MM.1S (cell line): Measurements from ENCODE around the gene IRF1.
"Not testable (repeated sequence)": the region's sequence is repeated elsewhere in the genome, so short reads cannot be mapped to it uniquely, and the experiment has no call there.

Experiments
- DNase-seq: peaks from one replicate; pipeline ENCODE4 v3.0.0-alpha.2; 2015
- H2AFZ ChIP-seq: fragments of 300-600 bp; sonication (generic); 2 replicates; pipeline ENCODE4 v1.6.0; 2016; ENCODE audit warnings: antibody characterized with exemption, low read length
- H3F3A ChIP-seq: fragments of 300-600 bp; sonication (generic); 2 replicates; pipeline ENCODE4 v1.6.1; 2016; ENCODE audit warnings: mild to moderate bottlenecking, antibody characterized with exemption, low read length, moderate library complexity, mixed read lengths; ENCODE audit not compliant: insufficient read depth
- H3K27ac ChIP-seq: fragments of 300-600 bp; sonication (generic); 2 replicates; pipeline ENCODE4 v1.5.1; 2016; ENCODE audit warnings: mild to moderate bottlenecking, low read length
- H3K27me3 ChIP-seq: fragments of 300-600 bp; sonication (generic); replicated peaks from 2 replicates; pipeline ENCODE4 v1.6.0; 2016; ENCODE audit warnings: low read length; ENCODE audit not compliant: insufficient read depth
- H3K36me3 ChIP-seq: fragments of 300-600 bp; sonication (generic); replicated peaks from 2 replicates; pipeline ENCODE4 v1.6.1; 2016; ENCODE audit warnings: mild to moderate bottlenecking, low read length, mixed read lengths; ENCODE audit not compliant: insufficient read depth
- H3K4me1 ChIP-seq: fragments of 300-600 bp; sonication (generic); 2 replicates; pipeline ENCODE4 v1.6.1; 2016; ENCODE audit warnings: low read length, mixed read lengths
- H3K4me2 ChIP-seq: fragments of 300-600 bp; sonication (generic); 2 replicates; pipeline ENCODE4 v1.6.0; 2016; ENCODE audit warnings: low read depth, low read length
- H3K4me3 ChIP-seq: fragments of 300-600 bp; sonication (generic); 2 replicates; pipeline ENCODE4 v1.5.1; 2016; ENCODE audit warnings: low read length, mixed read lengths
- H3K79me2 ChIP-seq: fragments of 300-600 bp; sonication (generic); 2 replicates; pipeline ENCODE4 v1.6.1; 2016; ENCODE audit warnings: mixed run types, low read length, mixed read lengths
- H3K9ac ChIP-seq: fragments of 300-600 bp; sonication (generic); 2 replicates; pipeline ENCODE4 v1.6.1; 2016; ENCODE audit warnings: low read length, mixed read lengths
- H3K9me2 ChIP-seq: fragments of 300-600 bp; sonication (generic); replicated peaks from 2 replicates; pipeline ENCODE4 v1.6.1; 2016; ENCODE audit warnings: mild to moderate bottlenecking, low read length, mixed read lengths; ENCODE audit not compliant: insufficient read depth
- H3K9me3 ChIP-seq: fragments of 300-600 bp; sonication (generic); replicated peaks from 2 replicates; pipeline ENCODE4 v1.6.1; 2016; ENCODE audit warnings: mild to moderate bottlenecking, low read length, mixed read lengths; ENCODE audit not compliant: insufficient read depth
- H4K20me1 ChIP-seq: fragments of 300-600 bp; sonication (generic); 2 replicates; pipeline ENCODE4 v1.6.1; 2016; ENCODE audit warnings: mild to moderate bottlenecking, low read length, moderate library complexity, mixed read lengths; ENCODE audit not compliant: insufficient read depth
- EZH2 ChIP-seq: fragments of 300-600 bp; sonication (generic); optimal IDR thresholded peaks from 2 replicates; pipeline ENCODE3; 2017; ENCODE audit warnings: low read depth, mild to moderate bottlenecking, antibody characterized with exemption, low read length, mixed read lengths
- EZH2phosphoT487 ChIP-seq: fragments of 300-600 bp; sonication (generic); IDR thresholded peaks from 2 replicates; pipeline ENCODE4 v1.6.1; 2018; ENCODE audit warnings: antibody characterized with exemption, low read length
- TF ChIP-seq, protein P1 (sequence below): fragments of 300-600 bp; sonication (generic); IDR thresholded peaks from 2 replicates; pipeline ENCODE4 v1.5.1; 2016; ENCODE audit warnings: antibody characterized with exemption, low read length, mixed read lengths

The IRF1 gene

DNA sequence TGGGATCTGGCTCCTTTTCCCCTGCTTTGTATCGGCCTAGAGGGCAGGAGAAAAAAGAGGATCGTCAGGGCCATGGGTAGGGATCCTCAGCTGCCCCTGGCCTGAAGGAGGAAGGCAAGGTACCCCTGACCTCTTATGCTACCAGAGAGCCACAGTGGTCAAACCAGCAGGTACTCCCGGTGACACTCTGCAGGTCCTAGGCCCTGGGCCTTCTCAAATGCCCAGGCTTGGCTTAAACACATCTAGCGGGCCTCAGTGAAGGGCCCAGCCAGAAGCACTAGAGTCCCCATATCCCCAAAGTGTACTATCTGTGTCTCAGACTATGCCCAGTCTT is 3.5 kb downstream of the IRF1 start:
- H3K9ac ChIP-seq: no peak overlapping the region; the same call in 1 of the 2 replicates
- no peaks in the 10 kb centered on the region for H3K27me3 ChIP-seq
- peaks cover 66% of the 10 kb centered on the region for H3F3A ChIP-seq
- peaks cover 91% of the 10 kb centered on the region for H3K79me2 ChIP-seq
- no peak for TF ChIP-seq EZH2phosphoT487
- TF ChIP-seq EZH2: no peak
- TF ChIP-seq, protein P1, sequence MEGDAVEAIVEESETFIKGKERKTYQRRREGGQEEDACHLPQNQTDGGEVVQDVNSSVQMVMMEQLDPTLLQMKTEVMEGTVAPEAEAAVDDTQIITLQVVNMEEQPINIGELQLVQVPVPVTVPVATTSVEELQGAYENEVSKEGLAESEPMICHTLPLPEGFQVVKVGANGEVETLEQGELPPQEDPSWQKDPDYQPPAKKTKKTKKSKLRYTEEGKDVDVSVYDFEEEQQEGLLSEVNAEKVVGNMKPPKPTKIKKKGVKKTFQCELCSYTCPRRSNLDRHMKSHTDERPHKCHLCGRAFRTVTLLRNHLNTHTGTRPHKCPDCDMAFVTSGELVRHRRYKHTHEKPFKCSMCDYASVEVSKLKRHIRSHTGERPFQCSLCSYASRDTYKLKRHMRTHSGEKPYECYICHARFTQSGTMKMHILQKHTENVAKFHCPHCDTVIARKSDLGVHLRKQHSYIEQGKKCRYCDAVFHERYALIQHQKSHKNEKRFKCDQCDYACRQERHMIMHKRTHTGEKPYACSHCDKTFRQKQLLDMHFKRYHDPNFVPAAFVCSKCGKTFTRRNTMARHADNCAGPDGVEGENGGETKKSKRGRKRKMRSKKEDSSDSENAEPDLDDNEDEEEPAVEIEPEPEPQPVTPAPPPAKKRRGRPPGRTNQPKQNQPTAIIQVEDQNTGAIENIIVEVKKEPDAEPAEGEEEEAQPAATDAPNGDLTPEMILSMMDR: no peak
- no peak overlapping the region for H2AFZ ChIP-seq
- H3K4me3 ChIP-seq: 0 out of 2 replicates have a peak overlapping the region, but pooled peaks have one; percentile 90
- peaks cover 61% of the 10 kb centered on the region for H3K4me1 ChIP-seq
- DNase-seq: no peak
- peak overlapping the region; percentile 91; the same call in 1 of the 2 replicates for H3K4me2 ChIP-seq
- H3K9me2 ChIP-seq: no peaks in the 10 kb centered on the region
- H4K20me1 ChIP-seq: peaks cover 45% of the 10 kb centered on the region
- H3K9me3 ChIP-seq: no peaks in the 10 kb centered on the region
- peak overlapping the region; percentile 87; the same call in 1 of the 2 replicates for H3K27ac ChIP-seq
- peaks cover 48% of the 10 kb centered on the region for H3K36me3 ChIP-seq

DNA sequence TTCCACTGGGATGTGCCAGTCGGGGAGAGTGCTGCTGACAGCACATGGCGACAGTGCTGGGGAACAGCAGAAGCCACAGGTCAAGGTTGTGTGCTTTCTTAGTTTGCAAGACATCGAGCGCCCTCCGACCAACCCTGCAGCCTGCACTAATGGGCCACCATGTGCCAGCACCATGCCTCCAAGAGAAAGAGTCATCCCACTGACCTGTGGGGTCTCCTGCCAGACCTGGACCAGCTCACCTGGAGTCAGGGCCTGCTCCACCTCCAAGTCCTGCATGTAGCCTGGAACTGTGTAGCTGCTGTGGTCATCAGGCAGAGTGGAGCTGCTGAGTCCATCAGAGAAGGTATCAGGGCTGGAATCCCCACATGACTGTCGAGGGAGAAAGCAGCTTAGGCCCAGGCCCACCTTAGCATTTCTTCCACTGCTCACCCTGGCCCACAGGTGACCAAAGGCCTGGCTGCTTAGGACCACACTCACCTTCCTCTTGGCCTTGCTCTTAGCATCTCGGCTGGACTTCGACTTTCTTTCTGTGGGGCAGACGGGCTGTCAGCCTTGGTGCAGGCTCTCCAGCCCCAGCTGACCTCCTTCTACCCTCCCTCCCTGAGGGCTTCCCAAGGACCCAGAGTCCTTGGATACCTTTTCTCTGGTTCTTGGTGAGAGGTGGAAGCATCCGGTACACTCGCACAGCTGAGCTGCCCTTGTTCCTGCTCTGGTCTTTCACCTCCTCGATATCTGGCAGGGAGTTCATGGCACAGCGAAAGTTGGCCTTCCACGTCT is 4.1 kb downstream of the IRF1 start:
- H3K27ac ChIP-seq: peak overlapping the region; percentile 87; the same call in 1 of the 2 replicates
- peaks cover 71% of the 10 kb centered on the region for H3F3A ChIP-seq
- no peak overlapping the region for H2AFZ ChIP-seq
- peaks cover 85% of the 10 kb centered on the region for H3K79me2 ChIP-seq
- no peaks in the 10 kb centered on the region for H3K27me3 ChIP-seq
- no peak overlapping the region for H3K9ac ChIP-seq
- H3K4me2 ChIP-seq: no peak overlapping the region
- H3K4me1 ChIP-seq: peaks cover 59% of the 10 kb centered on the region
- peaks cover 45% of the 10 kb centered on the region for H4K20me1 ChIP-seq
- no peaks in the 10 kb centered on the region for H3K9me2 ChIP-seq
- no peak for DNase-seq
- no peaks in the 10 kb centered on the region for H3K9me3 ChIP-seq
- TF ChIP-seq, protein P1: no peak
- TF ChIP-seq EZH2 (no peak), EZH2phosphoT487 (no peak)
- H3K36me3 ChIP-seq: peaks cover 48% of the 10 kb centered on the region
- H3K4me3 ChIP-seq: no peak overlapping the region

DNA sequence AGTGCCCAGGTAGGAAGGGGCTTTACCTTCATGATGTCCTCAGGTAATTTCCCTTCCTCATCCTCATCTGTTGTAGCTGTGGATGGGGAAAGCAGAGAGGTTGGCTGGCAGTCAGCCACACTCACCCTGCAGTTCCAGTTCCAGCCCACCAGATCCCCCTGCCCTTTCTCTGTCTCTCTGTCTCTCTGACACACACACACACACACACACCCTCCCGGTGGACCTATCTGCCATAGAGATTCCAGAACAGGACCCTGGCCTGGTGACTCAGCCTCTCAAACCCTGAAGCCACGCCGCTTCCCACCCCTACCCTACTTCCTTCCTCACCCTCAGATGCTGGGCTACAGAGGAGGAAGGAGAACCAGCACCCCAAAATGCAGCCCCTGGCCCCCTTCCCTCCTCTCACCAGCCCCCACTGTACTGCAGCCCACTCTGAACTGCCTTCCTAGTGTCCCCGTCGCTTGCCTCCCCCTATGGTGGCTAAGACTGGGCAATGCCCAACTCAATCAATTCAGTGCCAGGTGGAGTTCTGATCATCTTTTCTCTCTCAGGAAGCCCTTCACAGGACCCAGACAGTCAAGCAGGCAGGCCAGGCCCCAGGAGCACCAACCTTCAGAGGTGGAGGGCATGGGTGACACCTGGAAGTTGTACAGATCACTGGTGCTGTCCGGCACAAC is 4.8 kb downstream of the IRF1 start:
- H3K9me3 ChIP-seq: no peaks in the 10 kb centered on the region
- H3K9me2 ChIP-seq: no peaks in the 10 kb centered on the region
- H2AFZ ChIP-seq: no peak overlapping the region
- H3K4me2 ChIP-seq: no peak overlapping the region
- H3K4me1 ChIP-seq: peaks cover 63% of the 10 kb centered on the region
- no peak overlapping the region for H3K9ac ChIP-seq
- H4K20me1 ChIP-seq: peaks cover 45% of the 10 kb centered on the region
- no peak overlapping the region for H3K4me3 ChIP-seq
- H3F3A ChIP-seq: peaks cover 78% of the 10 kb centered on the region
- no peak for DNase-seq
- H3K27ac ChIP-seq: peak overlapping the region; percentile 5; the same call in 1 of the 2 replicates
- H3K79me2 ChIP-seq: peaks cover 79% of the 10 kb centered on the region
- TF ChIP-seq EZH2phosphoT487 (no peak), EZH2 (no peak)
- TF ChIP-seq, protein P1: no peak
- no peaks in the 10 kb centered on the region for H3K27me3 ChIP-seq
- peaks cover 48% of the 10 kb centered on the region for H3K36me3 ChIP-seq

DNA sequence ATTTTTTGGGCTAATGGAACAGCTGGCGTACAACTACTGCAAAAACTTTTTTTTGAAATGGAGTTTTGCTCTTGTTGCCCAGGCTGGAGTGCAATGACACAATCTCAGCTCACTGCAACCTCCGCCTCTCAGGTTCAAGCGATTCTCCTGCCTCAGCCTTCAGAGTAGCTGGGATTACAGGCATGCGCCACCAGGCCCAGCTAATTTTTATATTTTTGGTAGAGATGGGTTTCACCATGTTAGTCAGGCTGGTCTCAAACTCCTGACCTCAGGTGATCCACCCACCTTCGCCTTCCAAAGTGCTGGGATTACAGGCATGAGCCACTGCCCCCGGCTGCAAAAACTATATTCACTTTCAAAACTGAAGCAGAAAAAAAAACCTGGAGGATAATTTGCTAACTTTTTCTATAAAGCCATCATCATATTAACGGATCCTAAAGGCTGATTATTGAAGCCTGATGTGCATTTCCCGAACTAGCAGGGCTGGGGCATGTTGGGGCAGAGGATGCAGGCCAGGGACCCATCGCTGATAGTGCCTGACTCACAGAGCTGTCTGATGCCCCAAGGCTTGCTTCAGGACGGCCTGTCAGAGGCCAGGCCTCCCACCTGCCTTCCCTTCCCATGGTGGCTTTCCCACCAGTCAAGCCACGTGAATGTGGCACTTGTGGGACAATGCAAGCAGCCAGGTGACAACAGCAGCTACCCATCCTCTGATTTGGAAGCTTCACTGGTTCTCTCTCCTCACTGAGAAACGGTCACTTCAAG is 5.5 kb downstream of the IRF1 start:
- Histone ChIP-seq H4K20me1 (peaks cover 45% of the 10 kb centered on the region), H3K4me1 (peaks cover 68% of the 10 kb centered on the region), H3K36me3 (peaks cover 48% of the 10 kb centered on the region), H3F3A (peaks cover 85% of the 10 kb centered on the region), H3K79me2 (peaks cover 74% of the 10 kb centered on the region)
- H3K27ac ChIP-seq, DNase-seq, H3K9me3 ChIP-seq, H3K9me2 ChIP-seq, H3K9ac ChIP-seq, H3K4me3 ChIP-seq, H3K4me2 ChIP-seq, H3K27me3 ChIP-seq, H2AFZ ChIP-seq: not testable (repeated sequence)
